ENCODE results near the gene KAT6B. TPM values are rescaled to one million over a fixed set of nuclear protein-coding genes. Genes with fewer than 3 reads are reported as not detected.

The KAT6B gene
- total and polyA plus RNA-seq, 2 of the 8 experiments (the other 6 are each of a cell fraction or from before 2014, with no cell fraction given), result 7.3 to 30.8 TPM

DNA sequence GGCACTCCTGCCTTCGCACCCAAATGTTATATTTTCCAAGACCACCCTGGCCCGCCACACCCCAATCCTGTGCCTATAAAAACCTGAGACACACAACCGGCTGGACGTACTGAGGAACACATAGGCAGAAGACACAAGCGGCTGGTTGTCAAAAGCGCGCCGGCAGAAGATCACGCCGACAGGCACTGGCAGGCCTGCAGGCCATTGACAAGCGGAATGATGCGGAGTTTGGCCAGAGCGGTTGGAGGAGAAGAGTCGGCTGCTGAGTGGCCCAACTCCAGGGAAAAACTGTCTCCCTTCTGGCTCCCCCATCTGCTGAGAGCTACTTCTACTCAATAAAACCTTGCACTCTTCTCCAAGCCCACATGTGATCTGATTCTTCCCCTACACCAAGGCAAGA, 245.4 kb downstream of the KAT6B start:
- no peak overlapping the region for H3K14ac ChIP-seq (ENCODE audit: insufficient read length)
- no peak overlapping the region for H3K9ac ChIP-seq (replicated peaks in 1 of 4; ENCODE audit: extremely low read depth in 1 of 4, low read depth in 3 of 4, low read length in 3 of 4)
- H3K4me3 ChIP-seq (ENCODE audit: extremely low read depth in 1 of 4, insufficient read depth in 2 of 4, low read depth in 3 of 4, low read length in 4 of 4), result no peak overlapping the region
- FAIRE-seq (no peak), DNase-seq (ENCODE audit: low read depth in 1 of 2, low spot score in 2 of 2) (no peak)
- H2AK5ac ChIP-seq (ENCODE audit: low read depth, low read length), result no peak overlapping the region
- H3K27ac ChIP-seq (ENCODE audit: low read depth, low read length), result no peak overlapping the region
- H3K4me2 ChIP-seq (ENCODE audit: insufficient read depth in 1 of 2, low read depth in 2 of 2, low read length in 2 of 2), result no peak overlapping the region
- H3K36me3 ChIP-seq (ENCODE audit: control insufficient read depth in 2 of 4, insufficient read depth in 4 of 4, low read length in 3 of 4), result no peaks in the 10 kb centered on the region
- H4K8ac ChIP-seq (ENCODE audit: extremely low read depth, insufficient read depth, low read length), result no peak overlapping the region
- H3K27me3 ChIP-seq (replicated peaks in 1 of 4; ENCODE audit: control insufficient read depth in 3 of 4, extremely low read depth in 1 of 4, insufficient read depth in 3 of 4, low read length in 3 of 4), result no peaks in the 10 kb centered on the region
- no peak overlapping the region for H2BK20ac ChIP-seq (ENCODE audit: low read length)
- no peak overlapping the region for H2BK120ac ChIP-seq (replicated peaks; ENCODE audit: low read depth, low read length)
- H3K56ac ChIP-seq (replicated peaks; ENCODE audit: insufficient read length, low read depth, low read length), result no peak overlapping the region
- no peaks in the 10 kb centered on the region for H4K20me1 ChIP-seq (replicated peaks in 1 of 2; ENCODE audit: control insufficient read depth in 1 of 2, insufficient read depth in 2 of 2, low read length in 2 of 2)
- no peak overlapping the region for H4K5ac ChIP-seq (ENCODE audit: insufficient read length, low read depth, low read length)
- H3K79me1 ChIP-seq (ENCODE audit: low read depth, low read length), result no peaks in the 10 kb centered on the region
- 95% methylated on average over 14 of the region's 14 CpGs; no CpG with 5 or more reads in 1 of the 2 experiments for WGBS, 2 experiments (ENCODE audit: extremely low coverage in 1 of 2, insufficient coverage in 1 of 2, insufficient read length in 1 of 2, insufficient replicate concordance in 2 of 2, low coverage in 1 of 2, low lambda C conversion rate in 2 of 2, missing lambda C conversion rate in 1 of 2)
- no peaks in the 10 kb centered on the region for H3K79me2 ChIP-seq (ENCODE audit: control insufficient read depth in 1 of 2, insufficient read depth in 2 of 2, low read length in 2 of 2)
- no peak overlapping the region for H2BK15ac ChIP-seq (ENCODE audit: low read length)
- no peak overlapping the region for H2BK12ac ChIP-seq (ENCODE audit: low read depth, low read length)
- POLR2A ChIA-PET (ENCODE audit: partially characterized antibody), result no interaction called here
- H2BK5ac ChIP-seq (ENCODE audit: low read depth, low read length), result no peak overlapping the region
- no peak overlapping the region for H2AFZ ChIP-seq (ENCODE audit: low read length)
- H3K23ac ChIP-seq (ENCODE audit: insufficient read length), result no peak overlapping the region
- H3K23me2 ChIP-seq (ENCODE audit: low read depth, low read length), result no peaks in the 10 kb centered on the region
- H3K9me3 ChIP-seq (ENCODE audit: insufficient read depth in 2 of 2, low read depth in 1 of 2, low read length in 1 of 2), result no peaks in the 10 kb centered on the region
- CTCF ChIA-PET (ENCODE audit: partially characterized antibody), result interaction anchor here (1.2 kb wide), 1 partner anchor 28 kb away, joined by 4 read pairs; no protein-coding TSS in a partner anchor
- no peak overlapping the region for H4K91ac ChIP-seq (replicated peaks; ENCODE audit: insufficient read length, low read length)
- no peak overlapping the region for H3K18ac ChIP-seq (ENCODE audit: extremely low read depth, low read length)
- H3K4ac ChIP-seq (replicated peaks; ENCODE audit: insufficient read length, low read depth, low read length), result no peak overlapping the region
- H3K4me1 ChIP-seq (replicated peaks in 1 of 4; ENCODE audit: control insufficient read depth in 3 of 4, insufficient read depth in 4 of 4, low read length in 3 of 4), result peaks cover 0 to 8% (median 2%) of the 10 kb centered on the region in 4 experiments; a peak in 3 of 7 replicates
- no peak for TF ChIP-seq CREB1 (IDR thresholded peaks at IDR 0.05)

Measured in H1 (cell line).